ENCODE measurements around the gene ECD. TPM values are rescaled to one million over a fixed set of nuclear protein-coding genes. Genes with fewer than 3 reads are reported as not detected.

ECD gene
- total RNA-seq, 3 donors from 2014 or later (not counting 1 experiment from before 2014, with no cell fraction given) = 48.4 to 53.6 (median 52.1) TPM

- H3K27me3 Mint-ChIP-seq (ENCODE audit: low read depth in 2 of 2) = no peaks in the 10 kb centered on the region
- intact Hi-C loops (cut with micrococcal nuclease) = loop anchor here (5.0 kb wide), 1 partner anchor 833 kb away; no protein-coding TSS in a partner anchor
- peak overlapping the region; percentile 96 to 98 for H3K27ac Mint-ChIP-seq
- H3K36me3 Mint-ChIP-seq = no peaks in the 10 kb centered on the region
- no peaks in the 10 kb centered on the region for H3K9me3 Mint-ChIP-seq
- H3K4me1 Mint-ChIP-seq = peaks cover 17 to 31% of the 10 kb centered on the region in 2 donors
- H3K4me3 ChIP-seq (ENCODE audit: low read length) = peak overlapping the region; percentile 63
- peak overlapping the region; percentile 97 for H3K27ac ChIP-seq (ENCODE audit: low read length)
- no peaks in the 10 kb centered on the region for H3K9me3 ChIP-seq (ENCODE audit: control insufficient read depth, insufficient read depth, low read length)
- no peaks in the 10 kb centered on the region for H3K4me1 ChIP-seq (ENCODE audit: control insufficient read depth, insufficient read depth, low read length)
- no peaks in the 10 kb centered on the region for H3K36me3 ChIP-seq (ENCODE audit: control insufficient read depth, insufficient read depth, low read length)
- H3K4me3 Mint-ChIP-seq = peak overlapping the region; percentile 97
- H3K27me3 ChIP-seq (ENCODE audit: control insufficient read depth, insufficient read depth, low read length) = no peaks in the 10 kb centered on the region
- ATAC-seq (no peak), DNase-seq (no peak)
- WGBS (ENCODE audit: insufficient coverage) = 0% methylated on average over 1 of the region's 5 CpGs
- no peak for TF ChIP-seq CTCF (IDR thresholded peaks at IDR 0.05)
Observed at GRCh38 chr10:73094986-73095480, 72.8 kb downstream of the ECD start.

GRCh38 chr10:73093922-73094850, 73.6 kb downstream of the ECD start:
- ATAC-seq = no peak
- DNase-seq = no peak
- peaks cover 17 to 31% of the 10 kb centered on the region in 2 donors for H3K4me1 Mint-ChIP-seq
- H3K27ac Mint-ChIP-seq = peak overlapping the region; percentile 96 to 98
- H3K36me3 Mint-ChIP-seq = no peaks in the 10 kb centered on the region
- intact Hi-C loops (cut with micrococcal nuclease) = no loop called here
- Histone ChIP-seq H3K9me3 (ENCODE audit: control insufficient read depth, insufficient read depth, low read length) (no peaks in the 10 kb centered on the region), H3K27ac (ENCODE audit: low read length) (no peak overlapping the region), H3K36me3 (ENCODE audit: control insufficient read depth, insufficient read depth, low read length) (no peaks in the 10 kb centered on the region), H3K4me1 (ENCODE audit: control insufficient read depth, insufficient read depth, low read length) (no peaks in the 10 kb centered on the region), H3K27me3 (ENCODE audit: control insufficient read depth, insufficient read depth, low read length) (no peaks in the 10 kb centered on the region), H3K4me3 (ENCODE audit: low read length) (no peak overlapping the region)
- WGBS (ENCODE audit: insufficient coverage) = 80% methylated on average over 1 of the region's 2 CpGs
- TF ChIP-seq CTCF (IDR thresholded peaks at IDR 0.05) = no peak
- H3K27me3 Mint-ChIP-seq (ENCODE audit: low read depth in 2 of 2) = no peaks in the 10 kb centered on the region
- H3K4me3 Mint-ChIP-seq = peak overlapping the region; percentile 97
- no peaks in the 10 kb centered on the region for H3K9me3 Mint-ChIP-seq

GRCh38 chr10:73092830-73093229, 75.0 kb downstream of the ECD start:
- Mint-ChIP-seq H3K4me1 (peaks cover 23 to 37% of the 10 kb centered on the region in 2 donors), H3K9me3 (no peaks in the 10 kb centered on the region), H3K27ac (no peak overlapping the region), H3K4me3 (peak overlapping the region; percentile 28), H3K27me3 (ENCODE audit: low read depth in 2 of 2) (no peaks in the 10 kb centered on the region), H3K36me3 (no peaks in the 10 kb centered on the region)
- no peaks in the 10 kb centered on the region for H3K9me3 ChIP-seq (ENCODE audit: control insufficient read depth, insufficient read depth, low read length)
- no peak for DNase-seq
- H3K4me1 ChIP-seq (ENCODE audit: control insufficient read depth, insufficient read depth, low read length) = no peaks in the 10 kb centered on the region
- H3K36me3 ChIP-seq (ENCODE audit: control insufficient read depth, insufficient read depth, low read length) = no peaks in the 10 kb centered on the region
- ATAC-seq = no peak
- no peak overlapping the region for H3K4me3 ChIP-seq (ENCODE audit: low read length)
- intact Hi-C loops (cut with micrococcal nuclease) = no loop called here
- 94% methylated on average over 2 of the region's 3 CpGs for WGBS (ENCODE audit: insufficient coverage)
- no peak overlapping the region for H3K27ac ChIP-seq (ENCODE audit: low read length)
- no peak for TF ChIP-seq CTCF (IDR thresholded peaks at IDR 0.05)
- H3K27me3 ChIP-seq (ENCODE audit: control insufficient read depth, insufficient read depth, low read length) = no peaks in the 10 kb centered on the region

Measured in natural killer cell (primary cell).